Measurements from ENCODE around the gene MYO18A. TPM values are rescaled to one million over a fixed set of nuclear protein-coding genes. Genes with fewer than 3 reads are reported as not detected.

MYO18A gene
- total RNA-seq, 1 experiment from 2014 or later: 89.9 TPM

DNA sequence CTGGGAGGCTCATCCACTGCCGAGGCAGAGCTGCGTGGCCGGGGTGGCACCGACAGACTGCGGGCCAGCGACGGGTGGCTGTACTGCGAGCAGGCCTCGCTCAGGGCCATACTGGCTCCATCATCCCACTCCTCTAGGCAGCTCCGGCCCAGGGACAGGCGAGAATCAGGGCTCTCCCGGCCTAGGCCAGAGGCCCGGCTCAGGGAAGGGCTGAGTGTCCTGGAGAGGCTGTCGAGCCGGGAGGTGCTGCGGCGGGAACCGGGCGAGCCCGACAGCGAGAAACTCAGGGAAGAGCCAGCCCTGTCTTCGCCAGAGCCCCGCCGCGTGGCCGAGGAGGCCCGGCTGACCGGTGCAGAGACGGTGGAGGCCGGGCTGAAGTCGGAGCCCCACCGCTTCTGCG is 99.9 kb downstream of the MYO18A start:
- intact Hi-C loops (cut with micrococcal nuclease; ENCODE audit: unreplicated experiment): no loop called here
- Mint-ChIP-seq H3K27me3 (ENCODE audit: unreplicated experiment) (no peaks in the 10 kb centered on the region), H3K4me3 (ENCODE audit: low read depth, unreplicated experiment) (no peak overlapping the region), H3K4me1 (ENCODE audit: low read depth, unreplicated experiment) (no peaks in the 10 kb centered on the region), H3K27ac (ENCODE audit: unreplicated experiment) (no peak overlapping the region), H3K9me3 (ENCODE audit: low read depth, unreplicated experiment) (no peaks in the 10 kb centered on the region), H3K36me3 (ENCODE audit: insufficient read depth, unreplicated experiment) (peaks cover 25% of the 10 kb centered on the region)
- TF ChIP-seq, protein P1, sequence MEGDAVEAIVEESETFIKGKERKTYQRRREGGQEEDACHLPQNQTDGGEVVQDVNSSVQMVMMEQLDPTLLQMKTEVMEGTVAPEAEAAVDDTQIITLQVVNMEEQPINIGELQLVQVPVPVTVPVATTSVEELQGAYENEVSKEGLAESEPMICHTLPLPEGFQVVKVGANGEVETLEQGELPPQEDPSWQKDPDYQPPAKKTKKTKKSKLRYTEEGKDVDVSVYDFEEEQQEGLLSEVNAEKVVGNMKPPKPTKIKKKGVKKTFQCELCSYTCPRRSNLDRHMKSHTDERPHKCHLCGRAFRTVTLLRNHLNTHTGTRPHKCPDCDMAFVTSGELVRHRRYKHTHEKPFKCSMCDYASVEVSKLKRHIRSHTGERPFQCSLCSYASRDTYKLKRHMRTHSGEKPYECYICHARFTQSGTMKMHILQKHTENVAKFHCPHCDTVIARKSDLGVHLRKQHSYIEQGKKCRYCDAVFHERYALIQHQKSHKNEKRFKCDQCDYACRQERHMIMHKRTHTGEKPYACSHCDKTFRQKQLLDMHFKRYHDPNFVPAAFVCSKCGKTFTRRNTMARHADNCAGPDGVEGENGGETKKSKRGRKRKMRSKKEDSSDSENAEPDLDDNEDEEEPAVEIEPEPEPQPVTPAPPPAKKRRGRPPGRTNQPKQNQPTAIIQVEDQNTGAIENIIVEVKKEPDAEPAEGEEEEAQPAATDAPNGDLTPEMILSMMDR (IDR thresholded peaks at IDR 0.05; ENCODE audit: unreplicated experiment): no peak
- DNase-seq: no peak
- BruUV-seq (replicated peaks): no TSS peak
- CTCF ChIA-PET: no interaction called here

DNA sequence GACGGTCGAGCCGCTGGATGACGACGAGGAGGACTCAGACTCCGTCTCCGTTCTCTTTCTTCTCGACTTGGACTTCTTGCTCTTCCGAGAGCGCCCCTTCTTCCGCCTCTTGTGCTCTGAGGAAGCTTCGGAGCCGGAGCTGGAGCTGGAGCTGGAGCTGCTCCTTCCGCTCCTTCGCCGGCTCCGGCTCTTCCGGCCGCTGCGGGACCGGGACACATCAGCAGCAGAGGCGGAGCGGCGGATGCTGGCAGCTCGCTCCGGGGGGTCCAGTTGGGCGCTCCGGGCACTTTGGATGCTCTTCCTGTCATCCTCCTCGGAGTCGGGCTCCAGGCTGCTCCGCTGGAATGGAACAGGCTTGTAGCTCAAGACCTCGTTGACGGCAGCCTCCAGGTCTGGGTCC is 100.3 kb downstream of the MYO18A start:
- TF ChIP-seq, protein P1 (IDR thresholded peaks at IDR 0.05; ENCODE audit: unreplicated experiment): no peak
- DNase-seq: no peak
- no peak overlapping the region for H3K27ac Mint-ChIP-seq (ENCODE audit: unreplicated experiment)
- H3K4me1 Mint-ChIP-seq (ENCODE audit: low read depth, unreplicated experiment): no peaks in the 10 kb centered on the region
- intact Hi-C loops (cut with micrococcal nuclease; ENCODE audit: unreplicated experiment): no loop called here
- no peaks in the 10 kb centered on the region for H3K27me3 Mint-ChIP-seq (ENCODE audit: unreplicated experiment)
- no peaks in the 10 kb centered on the region for H3K9me3 Mint-ChIP-seq (ENCODE audit: low read depth, unreplicated experiment)
- no peak overlapping the region for H3K4me3 Mint-ChIP-seq (ENCODE audit: low read depth, unreplicated experiment)
- H3K36me3 Mint-ChIP-seq (ENCODE audit: insufficient read depth, unreplicated experiment): peaks cover 24% of the 10 kb centered on the region
- no TSS peak for BruUV-seq (replicated peaks)
- CTCF ChIA-PET: no interaction called here

DNA sequence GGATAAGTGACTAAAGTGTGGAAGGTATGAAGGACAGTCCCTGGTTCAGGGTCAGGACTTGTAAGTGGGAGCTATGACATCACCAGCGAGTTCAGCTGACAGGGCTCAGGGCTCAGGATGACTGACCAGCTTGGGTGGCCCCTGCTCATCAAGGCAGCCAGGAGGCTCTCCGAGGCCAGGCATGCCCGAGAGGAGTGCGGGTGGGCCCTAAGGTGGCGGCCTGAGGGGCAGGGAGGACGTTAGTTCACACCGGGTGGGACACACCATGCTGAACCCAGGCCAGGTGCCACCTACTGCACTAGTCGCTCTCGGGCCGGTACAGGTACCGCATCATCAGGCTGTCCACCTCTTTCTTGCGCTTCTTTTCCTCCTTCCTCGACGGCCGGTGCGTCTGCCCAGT is 100.8 kb downstream of the MYO18A start:
- Mint-ChIP-seq H3K27me3 (ENCODE audit: unreplicated experiment) (no peaks in the 10 kb centered on the region), H3K4me1 (ENCODE audit: low read depth, unreplicated experiment) (no peaks in the 10 kb centered on the region), H3K4me3 (ENCODE audit: low read depth, unreplicated experiment) (no peak overlapping the region), H3K36me3 (ENCODE audit: insufficient read depth, unreplicated experiment) (peaks cover 21% of the 10 kb centered on the region), H3K27ac (ENCODE audit: unreplicated experiment) (no peak overlapping the region), H3K9me3 (ENCODE audit: low read depth, unreplicated experiment) (no peaks in the 10 kb centered on the region)
- CTCF ChIA-PET: interaction anchor here (1.2 kb wide), 1 partner anchor 9 kb away, joined by 3 read pairs; no protein-coding TSS in a partner anchor
- intact Hi-C loops (cut with micrococcal nuclease; ENCODE audit: unreplicated experiment): no loop called here
- no TSS peak for BruUV-seq (replicated peaks)
- DNase-seq: no peak
- TF ChIP-seq, protein P1 (IDR thresholded peaks at IDR 0.05; ENCODE audit: unreplicated experiment): no peak

DNA sequence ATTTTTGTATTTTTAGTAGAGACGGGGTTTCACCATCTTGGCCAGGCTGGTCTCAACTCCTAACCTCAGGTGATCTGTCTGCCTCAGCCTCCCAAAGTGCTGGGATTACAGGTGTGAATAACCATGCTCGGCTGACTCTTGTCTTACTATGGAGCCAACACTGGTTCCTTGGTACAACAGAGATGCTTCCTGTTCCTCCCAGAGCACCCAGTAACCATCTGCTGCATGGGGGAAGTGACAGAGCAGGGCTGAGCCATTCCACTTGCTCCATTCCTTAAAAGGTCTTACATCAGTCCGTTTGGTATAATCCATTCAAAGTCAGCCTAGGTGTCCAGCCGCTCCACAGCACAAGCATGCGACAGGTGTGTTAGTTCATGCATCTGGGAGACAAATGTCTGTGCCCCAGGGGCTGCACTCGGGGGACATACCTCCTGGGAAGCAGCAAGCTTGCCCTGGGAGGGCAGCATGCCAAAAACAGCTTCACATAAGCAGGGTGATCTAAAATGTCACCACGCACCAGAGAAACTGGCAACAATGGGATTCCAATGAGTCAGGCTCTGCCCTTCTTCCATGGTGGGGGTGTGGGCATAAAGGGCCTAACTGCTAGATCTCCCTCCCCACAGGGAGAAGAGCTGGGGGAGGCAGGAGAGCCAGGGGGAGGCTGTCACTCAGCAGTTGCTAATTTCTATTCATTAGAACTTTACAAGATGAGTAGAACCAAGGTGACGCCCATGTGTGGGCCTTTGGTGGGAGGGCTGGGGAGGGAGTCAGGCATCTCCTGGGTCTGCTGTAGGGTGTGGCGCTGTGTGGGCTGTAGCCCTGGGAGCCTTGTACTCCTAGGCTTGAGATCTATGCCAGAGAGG is 101.8 kb downstream of the MYO18A start:
- Mint-ChIP-seq H3K27ac (ENCODE audit: unreplicated experiment) (no peak overlapping the region), H3K36me3 (ENCODE audit: insufficient read depth, unreplicated experiment) (peaks cover 25% of the 10 kb centered on the region), H3K27me3 (ENCODE audit: unreplicated experiment) (no peaks in the 10 kb centered on the region), H3K4me3 (ENCODE audit: low read depth, unreplicated experiment) (no peak overlapping the region), H3K4me1 (ENCODE audit: low read depth, unreplicated experiment) (no peaks in the 10 kb centered on the region), H3K9me3 (ENCODE audit: low read depth, unreplicated experiment) (no peaks in the 10 kb centered on the region)
- intact Hi-C loops (cut with micrococcal nuclease; ENCODE audit: unreplicated experiment): no loop called here
- TF ChIP-seq, protein P1 (IDR thresholded peaks at IDR 0.05; ENCODE audit: unreplicated experiment): no peak
- CTCF ChIA-PET: interaction anchor here (0.7 to 1.2 kb wide), 2 partner anchors 8 to 15 kb away, joined by 3 read pairs; no protein-coding TSS in a partner anchor
- BruUV-seq (replicated peaks): no TSS peak
- no peak for DNase-seq

Data from Calu3 (cell line).